AML-193 (cell line): ENCODE measurements around the gene S100A5.

Experiments used
- DNase-seq, 2 experiments: peaks; one replicate each; lab custom pipeline; 2025; lab: John Stamatoyannopoulos, UW

The S100A5 gene

GRCh38 chr1:153547560-153548551, 7.1 kb upstream of the S100A5 start:
- DNase-seq: no peak

DNA sequence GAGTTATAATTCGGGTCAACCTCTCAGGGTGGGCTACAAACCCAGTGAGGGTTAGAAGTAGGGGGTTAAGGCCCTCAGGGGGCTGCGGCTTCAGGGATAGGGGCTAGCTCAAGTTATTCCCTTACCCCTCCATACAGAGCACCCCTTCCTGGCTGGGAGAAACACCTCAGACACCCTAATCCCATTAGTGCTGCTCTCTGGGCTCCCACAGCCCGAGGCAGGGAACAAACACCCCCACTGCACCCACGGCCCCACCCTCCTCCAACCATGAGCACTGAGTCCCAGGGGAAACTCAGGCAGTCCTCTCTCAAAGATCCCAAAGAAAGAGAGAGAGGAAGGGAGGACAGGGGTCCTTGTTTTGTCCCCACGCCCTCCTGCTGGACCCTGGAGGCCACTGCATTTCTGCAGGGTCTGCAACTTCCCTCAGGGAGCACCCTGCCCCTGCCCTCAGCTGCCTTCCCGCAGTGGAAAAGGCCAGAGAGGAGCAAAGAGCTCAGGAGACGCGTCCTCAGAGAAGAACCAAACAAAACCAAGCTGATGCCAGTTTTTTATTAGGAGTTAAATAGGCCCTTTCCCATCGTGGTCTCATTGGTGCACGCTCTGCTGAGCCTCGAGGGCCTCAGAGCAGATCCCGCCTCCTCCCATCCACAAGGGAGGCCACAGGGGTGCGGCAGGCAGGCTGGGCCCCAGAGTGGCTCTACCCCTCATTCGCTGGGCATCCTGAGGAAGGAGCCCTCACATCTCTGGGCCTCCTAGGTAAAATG, 6.2 kb upstream of the S100A5 start:
- DNase-seq: no peak

DNA sequence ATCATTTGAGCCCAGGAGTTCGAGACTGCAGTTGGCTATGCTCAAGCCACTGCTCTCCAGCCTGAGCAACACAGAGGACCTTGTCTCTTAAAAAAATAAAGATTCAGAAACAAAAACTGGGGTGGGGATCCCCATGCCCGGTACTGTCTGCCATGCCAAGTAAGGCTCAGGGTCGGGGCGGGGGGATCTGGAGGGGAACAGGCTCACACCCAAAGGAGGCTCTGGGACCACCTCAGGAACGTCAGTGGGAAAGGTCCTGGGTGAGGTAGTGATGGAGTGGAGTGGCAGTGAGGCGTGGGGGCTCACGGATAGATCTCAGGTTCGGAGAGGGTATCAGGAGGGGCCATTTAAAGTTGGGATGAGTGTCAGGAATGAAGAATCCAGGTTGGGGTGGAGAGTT, 5.6 kb upstream of the S100A5 start:
- DNase-seq: no peak

DNA sequence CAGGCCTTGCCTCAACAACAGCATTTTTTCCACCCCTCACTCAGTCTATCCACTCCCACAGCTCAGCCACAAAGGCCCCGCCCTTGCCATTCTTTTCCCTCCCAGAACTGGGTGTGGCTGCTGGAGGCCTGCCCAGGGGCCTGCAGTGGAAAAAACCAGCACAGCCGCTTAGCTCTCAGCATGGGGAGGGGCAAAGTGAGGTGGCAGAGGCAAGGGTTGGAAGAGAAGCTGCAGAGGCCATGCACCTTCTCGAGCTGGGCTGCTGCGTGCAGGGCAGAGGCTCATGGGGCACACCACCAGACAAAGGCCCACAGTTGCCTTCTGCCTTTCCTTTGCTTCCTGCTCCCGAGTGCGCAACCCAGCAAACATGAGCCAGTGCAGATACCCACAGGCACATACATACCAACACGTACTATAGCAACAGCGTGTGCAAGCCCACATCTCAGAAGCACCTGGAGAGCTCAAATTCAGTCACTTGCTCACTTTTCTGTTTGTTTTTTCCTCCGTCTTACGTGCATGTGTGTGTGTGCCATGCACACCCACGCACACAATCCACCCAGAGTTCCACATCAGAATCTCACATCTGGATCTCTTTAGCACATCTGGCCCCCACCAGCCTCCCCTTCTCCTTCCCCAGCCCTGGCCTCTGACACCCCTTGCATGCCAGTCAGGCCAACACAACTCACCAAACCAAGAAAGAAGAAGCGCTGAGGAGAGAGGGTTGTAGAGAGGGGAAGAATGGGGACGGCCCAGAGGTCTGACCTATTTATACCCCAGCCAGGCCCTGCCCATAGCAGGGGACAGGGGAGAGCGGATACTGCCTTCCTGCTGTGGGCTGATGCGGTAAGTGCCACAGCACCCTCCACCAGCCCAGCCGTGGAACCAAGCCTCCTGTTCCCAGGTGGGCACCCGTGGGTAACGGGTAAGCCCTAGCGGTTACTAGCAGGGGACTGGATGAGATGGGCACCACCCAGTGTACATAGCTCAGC, 4.6 kb upstream of the S100A5 start, which contains the start of gene S100A4:
Gene S100A4, minus strand, starts transcription at position 740 of the 989 bp plus-strand sequence. CDS start 1,012 bp downstream, outside the sequence.
- peak; percentile 82 to 89 for DNase-seq

DNA sequence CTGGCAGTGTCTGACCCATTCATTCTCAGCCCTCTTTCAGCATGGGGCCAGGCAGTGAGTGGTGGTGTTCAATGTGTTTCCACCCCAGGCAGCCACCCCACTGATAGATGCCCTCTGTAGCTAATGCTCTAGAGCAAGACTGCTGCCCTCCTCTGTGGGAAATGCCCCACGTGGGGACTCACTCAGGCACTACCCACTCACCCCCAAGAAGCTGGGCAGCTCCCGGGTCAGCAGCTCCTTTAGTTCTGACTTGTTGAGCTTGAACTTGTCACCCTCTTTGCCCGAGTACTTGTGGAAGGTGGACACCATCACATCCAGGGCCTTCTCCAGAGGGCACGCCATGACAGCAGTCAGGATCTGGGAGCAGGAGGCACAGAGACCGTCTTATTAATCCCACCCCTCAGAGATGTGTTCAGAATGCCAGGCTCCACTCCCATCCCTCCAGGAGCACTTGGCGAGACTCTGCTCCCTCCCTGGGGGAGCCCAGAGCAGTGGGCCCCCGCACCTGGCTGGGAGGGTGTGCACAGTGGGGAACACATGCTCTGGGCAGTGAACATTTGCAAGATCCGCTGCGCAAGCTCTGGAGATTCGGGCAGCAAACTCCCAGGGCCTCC, 3.8 kb upstream of the S100A5 start:
- DNase-seq: no peak

DNA sequence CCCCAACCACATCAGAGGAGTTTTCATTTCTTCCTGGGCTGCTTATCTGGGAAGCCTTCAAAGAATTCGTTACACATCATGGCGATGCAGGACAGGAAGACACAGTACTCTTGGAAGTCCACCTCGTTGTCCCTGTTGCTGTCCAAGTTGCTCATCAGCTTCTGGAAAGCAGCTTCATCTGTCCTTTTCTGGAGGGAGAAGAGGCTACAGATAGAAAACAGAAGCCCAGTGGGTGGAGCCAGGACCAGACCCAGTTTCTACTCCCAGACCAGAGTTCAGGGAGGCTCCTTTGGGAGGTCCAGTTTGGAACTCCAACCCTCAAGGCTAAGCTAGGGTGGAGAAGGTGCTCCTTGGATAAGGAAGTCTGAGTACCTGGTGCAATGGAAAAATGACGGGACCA, 3.0 kb upstream of the S100A5 start:
- no peak for DNase-seq

GRCh38 chr1:153542956-153543711, 2.4 kb upstream of the S100A5 start:
- DNase-seq: no peak

- DNase-seq: no peak
Measured at GRCh38 chr1:153541641-153542590, 1.2 kb upstream of the S100A5 start.

GRCh38 chr1:153539395-153540093, 1.2 kb downstream of the S100A5 start:
- DNase-seq: no peak

GRCh38 chr1:153538315-153538821, 2.4 kb downstream of the S100A5 start:
- DNase-seq: no peak

DNA sequence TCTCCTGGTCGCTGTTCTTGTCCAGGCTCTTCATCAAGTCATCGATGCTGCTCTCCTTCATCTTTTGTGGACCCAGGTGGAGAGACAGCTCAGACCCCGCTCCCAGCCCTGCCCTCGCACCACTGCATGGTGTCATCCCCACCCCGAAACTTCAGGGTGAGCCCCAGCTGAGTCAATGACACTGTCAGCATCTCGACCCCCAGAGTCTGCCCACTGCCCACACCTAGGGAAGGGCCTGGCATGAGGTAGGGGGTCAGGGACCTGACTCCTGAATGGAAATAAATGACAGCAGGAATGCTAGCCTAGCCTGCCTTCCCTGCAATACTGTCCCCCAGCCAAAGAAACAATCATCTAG, 3.4 kb downstream of the S100A5 start:
- DNase-seq: no peak

DNA sequence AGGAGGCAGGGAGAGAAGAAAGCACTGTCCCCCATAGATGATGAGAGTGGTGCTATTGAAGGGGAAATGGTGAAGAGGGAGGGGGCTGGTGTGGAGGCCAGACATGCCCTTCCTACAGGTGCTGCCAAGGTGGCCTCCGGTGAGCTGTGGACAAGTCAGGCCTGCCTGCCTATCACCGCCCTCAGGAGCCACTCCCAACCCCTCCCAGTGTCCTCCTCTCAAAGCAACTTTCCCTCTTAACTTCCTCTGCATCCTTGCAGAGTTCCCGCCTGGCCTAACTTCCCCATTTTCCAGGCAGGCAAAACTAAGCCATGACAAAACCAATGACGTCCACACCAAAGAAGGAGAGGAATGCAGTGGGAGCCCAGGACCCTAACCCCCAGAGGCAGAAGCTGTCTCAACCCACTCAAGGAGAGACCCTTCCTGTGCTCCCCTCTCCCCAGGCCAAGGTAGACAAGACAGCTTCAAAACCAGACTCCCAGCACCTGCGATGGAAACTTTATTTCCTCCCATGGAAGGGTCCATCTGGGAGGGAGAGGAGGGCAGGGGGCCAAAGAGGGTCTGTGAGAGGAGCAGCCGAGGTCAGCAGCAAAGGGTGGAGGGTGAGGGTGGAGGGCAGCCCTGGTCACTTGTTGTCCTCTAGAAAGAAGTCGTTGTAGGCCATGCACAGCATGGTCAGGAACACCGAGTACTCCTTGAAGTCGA, 3.9 kb downstream of the S100A5 start:
- DNase-seq: no peak

DNA sequence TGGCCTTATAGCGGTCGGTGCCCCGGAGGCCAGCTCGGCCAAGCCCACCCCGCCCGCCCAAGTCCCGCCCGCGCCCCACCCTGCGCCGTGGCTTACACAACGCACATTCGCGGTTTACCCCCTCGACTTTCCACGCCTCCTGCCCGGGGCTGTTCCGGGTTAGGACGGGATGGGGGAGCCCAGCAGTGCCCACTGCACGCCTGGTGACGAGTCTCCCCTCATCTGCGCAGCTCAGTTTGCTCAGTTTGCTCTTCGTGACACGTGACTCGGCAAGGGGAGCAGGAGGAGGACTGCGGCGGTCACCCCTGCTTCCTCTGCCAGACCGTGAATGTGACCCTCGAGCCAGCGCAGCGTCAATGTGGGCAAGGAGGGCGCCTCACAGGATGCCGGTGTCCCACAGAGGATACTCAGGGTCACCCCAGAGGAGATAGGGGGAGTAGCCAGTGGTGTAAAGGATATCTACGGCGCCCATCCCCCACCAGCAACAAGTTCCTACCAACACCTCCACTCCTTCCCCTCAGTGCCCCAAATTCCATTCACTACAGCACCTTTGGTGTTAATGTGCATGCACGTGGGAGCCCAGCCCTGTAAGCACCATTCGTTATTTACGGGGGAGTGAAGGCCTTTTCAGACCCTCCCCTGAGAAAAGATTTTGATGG, 4.6 kb downstream of the S100A5 start:
- peak; percentile 91 for DNase-seq

DNA sequence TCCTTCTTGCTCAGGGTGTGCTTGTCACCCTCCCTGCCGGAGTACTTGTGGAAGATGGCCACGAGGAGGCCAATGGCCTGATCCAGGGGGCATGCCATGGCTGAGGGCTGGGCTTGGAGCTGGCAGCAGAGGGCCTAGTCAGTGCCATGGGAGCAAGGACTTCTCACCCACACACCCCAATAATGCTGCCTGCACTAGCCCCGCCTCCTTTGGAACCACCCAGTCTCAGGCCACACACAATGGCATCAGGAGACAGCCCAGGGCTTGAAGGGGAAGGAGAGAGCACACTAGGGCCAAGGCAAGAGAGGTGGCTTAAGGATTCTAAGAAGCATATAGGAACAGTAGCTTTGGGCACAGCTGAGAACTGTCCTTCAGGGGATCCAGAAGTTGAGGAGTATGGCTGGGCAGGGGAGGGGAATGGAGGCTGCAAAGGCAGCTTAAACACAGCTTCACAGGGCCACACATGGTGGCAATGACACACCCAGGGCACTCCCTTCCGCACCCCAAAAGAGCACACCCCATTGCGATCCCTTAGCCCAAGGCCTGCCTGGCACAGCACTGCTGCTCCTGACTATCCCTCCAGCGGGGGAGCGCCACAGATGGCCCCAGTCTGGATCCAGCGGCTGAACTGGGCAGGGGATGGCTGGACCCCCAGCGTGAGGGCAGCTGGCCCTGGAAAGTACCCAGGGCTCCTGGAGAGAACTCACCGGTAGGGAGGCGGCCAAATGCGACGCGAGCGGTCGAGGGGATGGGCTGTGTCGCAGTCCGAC, 5.3 kb downstream of the S100A5 start, which contains the start of gene S100A6:
Gene S100A6, minus strand, starts transcription at position 750 of the 770 bp plus-strand sequence. Its CDS starts 652 bp downstream, at position 98.
- peak; percentile 77 to 78 for DNase-seq

GRCh38 chr1:153534925-153535241, 5.9 kb downstream of the S100A5 start:
- no peak for DNase-seq

DNA sequence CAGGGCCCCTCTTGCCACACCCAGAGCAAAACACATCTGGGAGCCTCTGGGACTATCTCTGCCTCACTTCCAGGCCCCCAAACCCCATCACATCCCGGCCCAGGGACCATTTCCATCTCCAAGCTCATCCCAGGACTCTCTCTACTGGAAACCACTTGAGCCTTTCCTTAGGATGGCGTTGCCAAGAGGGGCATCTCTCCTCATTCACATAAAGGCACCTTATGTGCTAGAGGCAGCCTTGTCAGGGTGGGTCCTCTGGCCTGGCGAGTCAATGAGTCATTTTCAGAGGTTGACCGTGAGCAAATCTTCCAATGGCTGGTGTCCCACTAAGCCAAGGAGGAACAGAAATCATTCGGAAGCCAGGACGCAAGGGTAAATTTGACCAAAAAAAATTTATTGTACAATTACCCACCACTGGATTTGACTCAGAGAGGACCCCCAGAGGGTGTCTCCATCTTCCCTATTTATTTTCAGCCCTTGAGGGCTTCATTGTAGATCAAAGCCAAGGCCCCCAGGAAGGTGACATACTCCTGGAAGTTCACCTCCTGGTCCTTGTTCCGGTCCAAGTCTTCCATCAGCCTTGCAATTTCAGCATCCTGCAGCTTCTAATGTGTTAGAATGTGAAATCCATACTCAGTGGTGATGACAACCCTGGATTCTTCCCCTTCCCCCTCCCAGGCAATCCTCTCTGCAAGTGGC, 6.4 kb downstream of the S100A5 start:
- no peak for DNase-seq
